GM15510 (cell line): ENCODE results near the gene FMO1.

ENCODE experiments used
- POLR2A ChIP-seq: IDR thresholded peaks from 3 replicates; pipeline ENCODE4 v1.6.1; 2011; ENCODE audit warnings: borderline replicate concordance; ENCODE audit not compliant: insufficient read length; ENCODE audit errors: extremely low read depth

The FMO1 gene, protein sequence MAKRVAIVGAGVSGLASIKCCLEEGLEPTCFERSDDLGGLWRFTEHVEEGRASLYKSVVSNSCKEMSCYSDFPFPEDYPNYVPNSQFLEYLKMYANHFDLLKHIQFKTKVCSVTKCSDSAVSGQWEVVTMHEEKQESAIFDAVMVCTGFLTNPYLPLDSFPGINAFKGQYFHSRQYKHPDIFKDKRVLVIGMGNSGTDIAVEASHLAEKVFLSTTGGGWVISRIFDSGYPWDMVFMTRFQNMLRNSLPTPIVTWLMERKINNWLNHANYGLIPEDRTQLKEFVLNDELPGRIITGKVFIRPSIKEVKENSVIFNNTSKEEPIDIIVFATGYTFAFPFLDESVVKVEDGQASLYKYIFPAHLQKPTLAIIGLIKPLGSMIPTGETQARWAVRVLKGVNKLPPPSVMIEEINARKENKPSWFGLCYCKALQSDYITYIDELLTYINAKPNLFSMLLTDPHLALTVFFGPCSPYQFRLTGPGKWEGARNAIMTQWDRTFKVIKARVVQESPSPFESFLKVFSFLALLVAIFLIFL

DNA sequence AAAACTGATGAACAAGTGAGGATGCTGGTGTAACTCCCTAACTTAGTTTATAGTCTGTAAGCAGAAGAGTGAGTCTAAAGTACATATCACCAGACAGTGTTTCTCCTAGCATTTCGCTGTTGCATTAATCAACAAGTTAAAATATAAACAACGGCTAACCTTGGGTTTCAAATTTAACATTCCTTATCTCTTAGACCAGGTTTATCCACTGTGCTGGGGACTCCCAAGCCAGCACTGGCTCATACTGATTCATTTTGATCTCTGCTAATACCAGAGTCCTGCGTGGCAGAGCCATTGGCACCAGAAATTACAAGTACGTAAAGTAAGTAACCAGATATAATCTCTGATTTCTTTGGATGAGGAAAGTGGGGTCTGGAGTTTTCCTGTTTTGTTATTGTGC is at the start of gene FMO1:
Gene FMO1 (plus strand): TSS at position 193 of the 400 bp plus-strand sequence. CDS start 9,594 bp downstream, outside the sequence.
- TF ChIP-seq POLR2A, result no peak

DNA sequence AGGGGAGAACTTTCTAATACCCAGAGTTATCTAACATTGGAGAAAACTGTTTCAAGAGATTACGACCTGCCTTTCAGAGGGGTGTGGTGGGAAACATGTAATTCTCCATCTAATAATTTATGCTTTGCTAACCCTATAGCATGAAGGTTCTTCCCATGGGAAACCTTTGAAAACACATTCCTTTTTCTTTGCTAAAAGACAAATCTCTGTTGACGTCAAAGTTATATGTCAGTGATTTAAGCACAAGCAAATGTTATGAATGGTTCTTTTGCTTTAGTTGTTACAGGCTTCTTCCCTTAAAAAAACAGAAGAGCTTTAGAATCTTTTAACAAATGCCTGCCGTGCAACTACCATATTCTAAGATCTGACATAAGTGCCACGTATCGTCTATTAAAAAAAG is 44.0 kb upstream of the FMO1 start:
- no peak for TF ChIP-seq POLR2A

DNA sequence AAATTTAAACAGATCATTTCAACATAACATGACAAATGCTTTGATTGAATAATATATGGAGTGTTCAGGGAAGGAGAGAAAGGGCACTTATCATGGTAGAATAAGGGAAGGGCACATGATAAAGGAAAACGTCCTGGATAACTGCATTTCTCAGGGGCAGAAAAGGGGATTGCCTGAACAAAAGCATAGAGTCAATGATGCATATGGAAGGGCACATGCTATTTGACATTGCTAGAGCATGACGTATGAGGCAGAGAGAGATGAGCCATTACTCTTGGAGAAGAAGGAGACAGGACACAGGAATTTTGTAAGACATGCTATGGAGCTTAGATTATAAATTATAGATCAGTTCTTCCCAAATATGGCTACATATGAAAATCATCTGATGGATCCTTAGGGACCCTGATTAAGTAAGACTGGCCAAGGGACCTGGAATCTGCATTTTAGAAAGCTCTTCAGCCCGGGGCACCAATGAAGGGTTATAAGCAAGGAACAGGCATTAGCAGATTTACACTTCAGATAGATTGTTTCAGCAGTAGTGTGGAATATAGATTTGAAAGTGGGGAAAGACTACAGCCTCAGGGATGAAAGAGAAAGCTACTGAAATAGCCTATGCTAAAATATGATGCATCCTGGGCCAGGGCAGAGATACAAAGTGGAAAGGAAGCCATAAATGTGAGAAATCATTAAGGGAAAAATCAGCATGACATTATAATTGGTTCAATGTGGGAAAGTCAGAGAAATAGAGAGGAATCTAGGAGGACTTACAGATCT is 41.9 kb upstream of the FMO1 start:
- no peak for TF ChIP-seq POLR2A

DNA sequence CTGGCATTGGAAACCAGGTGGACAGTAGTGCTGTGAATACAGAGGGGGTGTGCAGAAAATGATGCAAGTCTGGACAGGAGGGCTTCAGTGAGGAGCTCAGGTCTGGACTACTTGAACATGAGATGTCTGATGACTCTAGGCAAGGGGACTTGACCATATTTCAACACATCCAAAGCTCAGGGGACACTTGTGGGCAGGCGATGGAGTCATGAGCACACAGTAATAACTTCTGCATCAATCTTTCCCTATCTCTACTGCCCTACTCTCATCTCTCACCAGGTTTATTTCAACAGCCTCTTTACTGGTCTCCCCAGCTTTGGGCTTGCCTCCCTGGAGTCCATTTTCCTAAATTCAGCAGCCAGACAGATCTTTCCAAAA is 41.3 kb upstream of the FMO1 start:
- no peak for TF ChIP-seq POLR2A

DNA sequence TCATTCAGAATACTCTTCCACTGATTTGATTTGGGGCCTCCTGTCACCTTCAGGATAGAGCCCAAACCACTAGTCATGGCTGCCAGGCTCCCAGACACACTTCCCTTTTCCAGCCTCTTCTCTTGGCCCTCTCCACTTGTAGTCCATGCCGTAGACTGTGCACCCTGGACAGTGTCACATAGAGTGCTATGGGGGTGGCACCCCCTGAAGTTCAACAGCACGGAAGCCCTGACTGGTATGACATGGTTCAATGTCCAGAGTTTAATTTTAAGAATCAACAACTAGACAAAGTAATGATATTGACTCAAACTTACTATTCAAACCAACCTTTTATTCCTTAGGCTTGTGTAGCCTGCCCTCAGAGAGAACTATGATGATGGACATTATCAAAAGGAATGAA is 40.9 kb upstream of the FMO1 start:
- no peak for TF ChIP-seq POLR2A

DNA sequence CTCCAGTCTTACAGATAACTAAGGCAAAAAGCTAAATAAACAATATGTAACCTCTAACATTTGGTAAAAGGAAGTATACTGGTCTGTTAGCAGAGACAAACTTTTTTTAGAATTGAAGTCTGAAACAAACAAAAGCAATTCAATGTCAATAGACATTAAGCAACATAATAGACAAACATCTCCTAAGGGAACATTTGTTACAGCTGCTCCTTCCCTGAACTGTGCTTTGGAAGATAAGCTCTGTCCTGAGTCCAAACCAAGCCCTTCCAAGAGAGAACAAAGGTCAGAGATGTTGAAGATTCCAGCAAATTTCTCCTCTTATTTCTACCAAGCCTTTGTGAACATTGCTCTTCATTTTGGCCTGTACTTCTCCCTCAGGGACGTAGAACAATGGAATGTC is 37.9 kb upstream of the FMO1 start:
- no peak for TF ChIP-seq POLR2A

DNA sequence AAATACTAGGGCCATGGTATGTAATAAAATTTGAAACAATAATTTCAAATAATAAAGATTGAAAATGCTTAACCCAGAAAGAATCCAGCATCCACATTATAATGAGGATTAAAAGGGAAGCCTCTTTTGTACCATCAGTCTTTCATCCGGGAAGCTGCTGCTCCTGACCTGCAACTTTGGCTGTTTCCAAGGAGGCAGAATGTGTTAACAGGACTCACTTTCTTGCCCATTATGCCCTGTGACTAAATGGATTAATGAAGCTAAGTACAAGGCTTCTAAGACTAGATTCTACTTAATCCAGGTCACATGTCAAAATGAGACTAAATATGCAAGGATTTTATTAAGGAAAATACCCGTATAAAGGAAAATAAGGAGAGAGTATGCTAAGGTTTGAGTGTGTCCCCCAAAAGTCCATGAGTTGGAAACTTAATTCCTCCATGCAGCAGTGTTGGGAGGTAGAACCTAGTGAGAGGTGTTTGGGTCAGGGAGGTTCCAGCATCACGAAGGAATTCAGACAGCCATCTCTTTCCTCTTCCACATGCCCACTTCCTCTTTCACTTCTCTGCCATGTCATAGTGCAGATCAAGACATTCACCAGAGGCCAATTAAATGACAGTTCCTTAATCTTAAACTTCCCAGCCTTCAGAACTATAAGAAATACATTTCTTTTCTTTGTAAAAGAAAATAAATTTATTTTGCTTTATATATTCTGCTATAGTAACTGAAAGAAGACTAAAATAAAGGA is 35.5 kb upstream of the FMO1 start:
- no peak for TF ChIP-seq POLR2A

DNA sequence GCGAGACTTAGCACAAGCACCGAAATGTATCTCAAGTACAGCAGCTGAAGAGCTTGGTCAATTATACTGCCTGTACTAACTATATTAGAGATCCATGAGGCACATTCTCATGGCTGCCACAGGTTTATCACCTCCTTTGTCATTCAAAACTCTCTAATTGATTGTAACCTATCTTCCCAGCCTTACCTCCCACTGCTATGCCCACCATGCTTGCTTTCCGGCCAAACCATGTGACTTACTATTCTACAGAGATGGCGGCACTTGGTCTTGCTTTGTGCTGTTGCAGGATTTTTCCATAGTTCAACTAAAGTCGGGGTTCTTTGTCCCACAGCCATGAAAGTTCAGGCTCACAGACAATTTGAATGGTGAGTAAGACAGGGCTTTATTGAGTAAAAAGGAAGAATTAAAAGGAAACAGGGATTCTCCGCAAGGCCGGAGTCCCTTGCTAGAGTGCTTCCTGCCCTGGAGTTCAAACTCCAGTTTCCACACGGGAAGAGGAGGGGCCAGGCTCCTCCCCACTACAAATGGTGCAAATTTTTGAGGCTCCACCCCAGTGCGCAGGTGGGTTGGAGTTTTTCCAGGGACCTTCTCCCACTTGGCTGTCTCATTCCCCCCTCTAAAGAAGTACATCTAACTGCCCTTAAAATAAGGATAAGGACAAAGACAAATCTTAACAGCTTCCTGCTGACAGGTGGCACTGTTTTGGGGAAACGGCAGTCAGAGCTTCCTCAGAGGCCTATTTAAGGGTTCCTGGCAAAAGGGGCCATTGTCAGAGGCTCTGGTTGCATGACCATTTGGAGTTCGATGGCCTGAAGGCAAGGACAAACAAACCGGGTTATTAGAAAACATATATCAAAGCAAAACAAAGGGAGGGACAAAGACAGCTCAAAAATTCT is 34.5 kb upstream of the FMO1 start:
- no peak for TF ChIP-seq POLR2A

DNA sequence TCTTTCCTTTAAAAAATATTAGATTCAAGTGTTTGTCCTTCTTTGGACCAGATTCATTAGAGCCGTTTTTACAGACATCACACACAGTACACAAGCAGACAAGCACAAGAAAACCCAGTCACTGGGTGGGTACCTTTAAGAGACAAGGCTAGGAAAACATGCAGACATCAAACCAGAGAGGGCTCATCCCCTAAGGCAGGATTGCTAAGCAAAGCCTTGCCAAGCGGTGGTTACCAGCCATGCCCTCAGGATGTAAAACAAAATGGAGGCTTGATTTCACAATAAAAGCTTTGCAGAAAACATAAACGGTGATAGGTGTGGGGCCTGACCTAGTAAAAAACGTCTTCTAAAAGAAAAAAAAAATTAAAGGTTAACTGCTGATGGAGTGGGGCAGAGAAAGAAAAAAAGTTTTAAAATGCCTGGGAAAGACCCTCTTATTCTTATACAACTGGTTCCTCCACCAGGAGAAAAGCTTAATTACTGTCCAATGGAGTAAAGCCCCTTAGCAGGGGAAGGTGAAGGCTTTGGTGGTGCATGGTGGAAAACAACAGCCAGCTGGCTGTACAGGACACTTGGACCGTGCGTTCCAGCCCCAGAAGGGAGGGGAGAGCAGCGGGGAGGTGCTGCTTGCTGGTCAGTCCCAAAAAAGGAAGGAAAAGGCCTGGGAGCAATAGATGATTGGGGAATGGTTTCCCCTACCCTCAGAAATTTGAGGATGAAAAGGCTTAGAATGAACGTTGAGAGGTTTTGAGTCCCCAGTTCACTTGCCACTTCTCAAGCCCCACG is 30.4 kb upstream of the FMO1 start:
- no peak for TF ChIP-seq POLR2A

DNA sequence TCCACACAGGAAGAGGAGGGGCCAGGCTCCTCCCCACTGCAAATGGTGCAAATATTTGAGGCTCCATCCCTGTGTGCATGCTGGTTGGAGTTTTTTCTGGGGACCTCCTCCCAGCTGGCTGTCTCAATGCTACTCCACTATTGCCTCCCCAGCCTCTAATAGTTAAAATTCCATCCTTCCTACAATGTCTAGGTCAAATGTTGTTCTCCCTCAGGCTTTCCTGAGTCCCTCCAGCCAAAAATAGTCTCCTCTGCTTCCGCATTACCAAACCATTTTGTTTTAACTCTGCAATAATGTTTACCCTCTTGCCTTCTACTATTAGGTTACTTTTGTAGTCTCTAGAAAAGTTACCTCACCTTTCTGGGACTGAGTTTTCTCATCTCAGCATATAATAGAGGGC is 29.6 kb upstream of the FMO1 start:
- no peak for TF ChIP-seq POLR2A

DNA sequence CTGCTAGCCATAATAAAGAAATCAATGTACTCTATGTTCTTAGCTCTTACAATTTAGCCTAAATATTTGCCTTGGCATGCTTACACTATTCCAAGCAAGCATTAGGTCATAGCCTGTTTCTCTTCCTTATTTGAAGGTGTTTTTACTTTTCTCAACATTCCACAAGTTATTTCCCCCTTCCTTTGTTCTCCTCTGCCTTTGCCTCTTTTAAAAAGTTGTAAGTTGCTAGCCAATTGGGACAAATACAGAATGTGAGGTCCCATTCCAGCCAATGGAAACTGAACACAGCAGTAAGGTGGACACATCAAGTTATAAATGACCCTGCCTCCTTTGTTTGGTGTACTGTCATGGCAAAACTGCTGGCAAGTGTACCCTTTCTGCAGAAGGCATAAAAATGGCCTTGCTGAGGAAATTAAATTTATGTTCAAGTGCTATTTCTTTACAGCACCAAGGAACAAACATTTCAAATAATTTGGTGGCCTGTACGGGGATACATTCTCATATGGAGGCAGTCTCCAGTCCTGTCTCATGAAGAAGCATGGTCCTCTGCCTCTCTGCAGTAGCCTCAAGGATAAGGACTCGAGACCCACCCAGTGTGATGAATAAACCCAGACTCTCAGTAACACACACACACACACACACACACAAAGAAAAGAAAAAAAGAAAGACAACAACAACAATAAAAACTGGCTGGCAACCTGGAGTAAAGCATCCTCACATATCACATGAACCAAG is 28.8 kb upstream of the FMO1 start:
- no peak for TF ChIP-seq POLR2A

DNA sequence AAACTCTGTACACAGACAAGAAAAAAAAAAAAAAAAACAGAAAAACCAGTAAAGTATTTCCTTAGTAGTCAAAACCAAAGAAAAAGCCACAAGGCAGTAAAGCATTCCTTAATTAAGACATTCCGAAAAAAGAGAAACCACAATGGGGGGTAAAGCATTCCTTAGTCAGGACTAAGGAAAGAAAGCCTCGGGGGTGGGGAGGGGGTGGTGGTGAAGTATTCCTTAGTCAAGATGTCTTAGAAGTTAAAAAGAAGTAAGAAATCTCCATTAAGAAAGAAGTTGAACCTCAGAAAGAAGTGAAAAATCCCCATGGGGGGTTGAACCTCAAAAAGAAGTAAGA is 28.2 kb upstream of the FMO1 start:
- no peak for TF ChIP-seq POLR2A

DNA sequence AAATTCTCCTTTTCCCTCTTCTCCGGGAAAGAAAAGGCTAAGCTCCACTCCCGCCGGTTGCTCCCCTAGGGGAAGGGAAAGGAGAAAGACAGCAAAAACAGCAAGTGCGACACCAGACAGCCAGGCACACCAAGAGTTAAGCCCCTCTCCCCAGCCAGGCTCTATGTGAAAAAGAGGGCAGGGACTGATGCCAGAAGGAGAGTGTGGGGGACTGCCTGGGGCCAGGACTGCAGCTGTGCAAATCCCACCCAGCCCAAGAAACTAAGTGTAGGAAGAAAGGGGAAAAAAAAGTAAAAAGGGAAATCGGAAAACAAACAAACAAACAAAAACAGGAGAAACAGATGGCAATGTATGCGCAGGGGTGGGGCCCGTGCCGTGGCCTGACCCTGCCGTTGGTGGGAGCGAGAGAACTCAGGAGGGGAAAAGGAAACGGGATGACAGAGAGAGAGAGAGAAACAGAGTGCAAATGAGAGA is 27.7 kb upstream of the FMO1 start:
- no peak for TF ChIP-seq POLR2A
